ENCODE results near the gene KLHL2. TPM values are rescaled to one million over a fixed set of nuclear protein-coding genes. Genes with fewer than 3 reads are reported as not detected.

Gene KLHL2
- total and polyA plus RNA-seq, 2 of the 13 experiments (the other 11 are each of a cell fraction or from before 2014, with no cell fraction given): 9.2 to 17.6 TPM

DNA sequence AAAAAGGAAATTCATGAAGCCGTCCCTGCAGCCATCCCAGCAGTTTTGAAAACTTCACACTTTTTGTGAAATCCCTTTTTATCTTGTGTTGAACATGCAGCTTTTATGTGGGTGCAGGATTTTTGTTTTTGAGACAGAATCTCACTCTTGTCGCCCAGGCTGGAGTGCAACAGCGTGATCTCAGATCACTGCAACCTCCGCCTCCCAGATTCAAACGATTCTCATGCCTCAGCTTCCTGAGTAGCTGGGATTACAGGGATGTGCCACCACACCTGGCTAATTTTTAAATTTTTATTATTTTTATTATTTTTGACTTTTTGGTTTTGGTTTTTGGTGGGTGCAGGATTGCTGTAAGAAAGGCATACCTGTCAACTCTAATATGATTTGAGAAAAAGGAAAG is 112.1 kb downstream of the KLHL2 start:
- no peaks in the 10 kb centered on the region for H4K20me1 ChIP-seq (ENCODE audit: insufficient read depth, low read length)
- H3K4me1 ChIP-seq (ENCODE audit: insufficient read depth, low read length): no peaks in the 10 kb centered on the region
- no peak overlapping the region for H2AFZ ChIP-seq (ENCODE audit: low read length)
- no peaks in the 10 kb centered on the region for H3K27me3 ChIP-seq (ENCODE audit: control insufficient read depth in 1 of 2, insufficient read depth in 2 of 2, low read length in 2 of 2)
- no peaks in the 10 kb centered on the region for H3K9me3 ChIP-seq (ENCODE audit: low read length)
- no peak overlapping the region for H3K27ac ChIP-seq (ENCODE audit: extremely low read length, insufficient read depth, low read length)
- no peak for TF ChIP-seq GTF3A (CRISPR knock-in tag; conservative IDR thresholded peaks at IDR 0.05)
- TF ChIP-seq KAT2B (IDR thresholded peaks at IDR 0.05; ENCODE audit: borderline replicate concordance, low read depth, low read length): no peak
- TF ChIP-seq RFXANK (CRISPR knock-in tag; IDR thresholded peaks at IDR 0.05): no peak
- no peak overlapping the region for H3K4me3 ChIP-seq (replicated peaks in 1 of 3; ENCODE audit: insufficient read depth in 1 of 3, low read depth in 2 of 3, low read length in 3 of 3)
- ATAC-seq: no peak
- ChIA-PET CTCF (ENCODE audit: low intra/inter-chr PET ratio, low total read pairs) (no interaction called here), POLR2A (no interaction called here)
- intact Hi-C loops (cut with micrococcal nuclease; ENCODE audit: unreplicated experiment): no loop called here
- no peak overlapping the region for H3K9ac ChIP-seq (ENCODE audit: insufficient read depth, low read depth, low read length)
- in situ Hi-C loops (cut with HindIII; ENCODE audit: extremely low pct_ligation_motif_present, low pct_unique_long_range_greater_than_20kb): no loop called here
- no peak overlapping the region for H3K4me2 ChIP-seq (ENCODE audit: low read depth, low read length)
- no peak for FAIRE-seq
- 93% methylated on average over 5 of the region's 5 CpGs for WGBS (ENCODE audit: low lambda C conversion rate)
- no peak for DNase-seq (ENCODE audit: low spot score)
- H3K79me2 ChIP-seq (ENCODE audit: insufficient read depth, low read length): no peaks in the 10 kb centered on the region
- BruUV-seq (replicated peaks): no TSS peak
- H3K36me3 ChIP-seq (replicated peaks in 1 of 2; ENCODE audit: control insufficient read depth in 1 of 2, insufficient read depth in 2 of 2, low read length in 2 of 2): peaks cover 0 to 3% of the 10 kb centered on the region in 2 experiments; a peak in 1 of 5 replicates

DNA sequence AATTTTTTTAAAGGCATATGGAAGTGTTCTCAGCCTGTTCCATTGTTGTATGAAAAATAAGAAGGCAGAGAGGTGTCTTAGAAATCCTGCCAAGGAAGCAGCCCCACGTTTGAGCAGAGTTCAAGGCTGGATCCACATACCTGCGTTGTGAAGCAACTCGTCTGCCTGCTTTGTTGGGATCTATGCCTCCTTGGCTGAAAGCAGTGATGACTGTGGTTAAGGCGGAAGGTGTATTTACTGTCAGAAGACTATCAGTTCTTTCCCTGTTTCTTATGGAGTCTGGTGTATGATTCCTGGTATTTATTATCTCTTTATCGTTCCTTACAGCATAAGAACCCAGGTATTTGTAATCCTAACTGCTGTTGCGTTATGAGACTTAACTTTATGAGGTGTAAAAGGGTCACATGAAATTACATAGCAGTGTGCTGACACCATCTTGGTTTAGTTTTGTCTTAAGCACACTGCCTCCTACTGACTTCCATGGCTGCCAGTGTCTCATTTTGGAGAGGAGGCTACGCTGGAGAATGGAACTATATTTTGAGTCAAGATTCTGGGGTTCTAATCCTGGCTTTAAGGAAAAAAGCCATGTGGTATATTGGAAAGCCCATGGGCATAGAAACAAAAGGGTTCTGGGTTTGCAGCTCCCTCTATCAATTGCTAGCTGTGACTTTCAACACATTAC is 117.0 kb downstream of the KLHL2 start:
- H3K4me2 ChIP-seq (ENCODE audit: low read depth, low read length): no peak overlapping the region
- peaks cover 26% of the 10 kb centered on the region for H3K79me2 ChIP-seq (ENCODE audit: insufficient read depth, low read length)
- no peak overlapping the region for H3K4me3 ChIP-seq (replicated peaks in 1 of 3; ENCODE audit: insufficient read depth in 1 of 3, low read depth in 2 of 3, low read length in 3 of 3)
- ATAC-seq (no peak), DNase-seq (ENCODE audit: low spot score) (no peak), FAIRE-seq (no peak)
- no peaks in the 10 kb centered on the region for H3K9me3 ChIP-seq (ENCODE audit: low read length)
- intact Hi-C loops (cut with micrococcal nuclease; ENCODE audit: unreplicated experiment): no loop called here
- ChIA-PET POLR2A (no interaction called here), CTCF (ENCODE audit: low intra/inter-chr PET ratio, low total read pairs) (no interaction called here)
- H3K27ac ChIP-seq (ENCODE audit: extremely low read length, insufficient read depth, low read length): no peak overlapping the region
- H3K27me3 ChIP-seq (ENCODE audit: control insufficient read depth in 1 of 2, insufficient read depth in 2 of 2, low read length in 2 of 2): peaks cover 0 to 5% of the 10 kb centered on the region in 2 experiments; a peak in 1 of 5 replicates
- no peak overlapping the region for H3K9ac ChIP-seq (ENCODE audit: insufficient read depth, low read depth, low read length)
- TF ChIP-seq ZNF552 (CRISPR knock-in tag; IDR thresholded peaks at IDR 0.05; ENCODE audit: borderline replicate concordance): no peak
- TF ChIP-seq, protein P1, sequence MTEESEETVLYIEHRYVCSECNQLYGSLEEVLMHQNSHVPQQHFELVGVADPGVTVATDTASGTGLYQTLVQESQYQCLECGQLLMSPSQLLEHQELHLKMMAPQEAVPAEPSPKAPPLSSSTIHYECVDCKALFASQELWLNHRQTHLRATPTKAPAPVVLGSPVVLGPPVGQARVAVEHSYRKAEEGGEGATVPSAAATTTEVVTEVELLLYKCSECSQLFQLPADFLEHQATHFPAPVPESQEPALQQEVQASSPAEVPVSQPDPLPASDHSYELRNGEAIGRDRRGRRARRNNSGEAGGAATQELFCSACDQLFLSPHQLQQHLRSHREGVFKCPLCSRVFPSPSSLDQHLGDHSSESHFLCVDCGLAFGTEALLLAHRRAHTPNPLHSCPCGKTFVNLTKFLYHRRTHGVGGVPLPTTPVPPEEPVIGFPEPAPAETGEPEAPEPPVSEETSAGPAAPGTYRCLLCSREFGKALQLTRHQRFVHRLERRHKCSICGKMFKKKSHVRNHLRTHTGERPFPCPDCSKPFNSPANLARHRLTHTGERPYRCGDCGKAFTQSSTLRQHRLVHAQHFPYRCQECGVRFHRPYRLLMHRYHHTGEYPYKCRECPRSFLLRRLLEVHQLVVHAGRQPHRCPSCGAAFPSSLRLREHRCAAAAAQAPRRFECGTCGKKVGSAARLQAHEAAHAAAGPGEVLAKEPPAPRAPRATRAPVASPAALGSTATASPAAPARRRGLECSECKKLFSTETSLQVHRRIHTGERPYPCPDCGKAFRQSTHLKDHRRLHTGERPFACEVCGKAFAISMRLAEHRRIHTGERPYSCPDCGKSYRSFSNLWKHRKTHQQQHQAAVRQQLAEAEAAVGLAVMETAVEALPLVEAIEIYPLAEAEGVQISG (CRISPR knock-in tag; IDR thresholded peaks at IDR 0.05): no peak
- TF ChIP-seq NONO (IDR thresholded peaks at IDR 0.05): no peak
- no peak for TF ChIP-seq NONO (CRISPR knock-in tag; conservative IDR thresholded peaks at IDR 0.05)
- no peak for TF ChIP-seq ARHGAP35 (CRISPR knock-in tag; IDR thresholded peaks at IDR 0.05; ENCODE audit: borderline replicate concordance)
- 94% methylated on average over 7 of the region's 7 CpGs for WGBS (ENCODE audit: low lambda C conversion rate)
- no peak overlapping the region for H2AFZ ChIP-seq (ENCODE audit: low read length)
- BruUV-seq (replicated peaks): no TSS peak
- peaks cover 15% of the 10 kb centered on the region for H3K4me1 ChIP-seq (ENCODE audit: insufficient read depth, low read length)
- peaks cover 7% of the 10 kb centered on the region for H4K20me1 ChIP-seq (ENCODE audit: insufficient read depth, low read length)
- in situ Hi-C loops (cut with HindIII; ENCODE audit: extremely low pct_ligation_motif_present, low pct_unique_long_range_greater_than_20kb): no loop called here
- H3K36me3 ChIP-seq (replicated peaks in 1 of 2; ENCODE audit: control insufficient read depth in 1 of 2, insufficient read depth in 2 of 2, low read length in 2 of 2): no peaks in the 10 kb centered on the region
